Mesenchymal stem cell (in vitro differentiated cells and primary cell): ENCODE data around the gene FBXW5.
A peak's percentile ranks its signal among the peaks of the same experiment; 100 is the strongest.

Experiments used
- DNase-seq: peaks from one replicate; pipeline ENCODE4 v3.0.0-alpha.2; 2013
- H2AFZ ChIP-seq: one replicate; pipeline ENCODE4 v1.6.1; 2013; ENCODE audit warnings: low read depth, mild to moderate bottlenecking, control low read depth, inconsistent platforms, low read length, moderate library complexity
- H2AK5ac ChIP-seq: 2 replicates; pipeline ENCODE4 v1.6.1; 2013; ENCODE audit warnings: low read length, moderate library complexity, mild to moderate bottlenecking, inconsistent platforms; ENCODE audit not compliant: severe bottlenecking
- H2BK120ac ChIP-seq: one replicate; pipeline ENCODE4 v1.6.1; 2013; ENCODE audit warnings: low read depth, mild to moderate bottlenecking, inconsistent platforms, low read length, moderate library complexity
- H2BK12ac ChIP-seq, 2 experiments: one replicate each; pipeline ENCODE4 v1.6.1; 2013; ENCODE audit warnings: inconsistent platforms in 2 of 2, low read length in 2 of 2, mild to moderate bottlenecking in 2 of 2, moderate library complexity in 2 of 2, control low read depth in 1 of 2
- H2BK15ac ChIP-seq: one replicate; pipeline ENCODE4 v1.6.1; 2013; ENCODE audit warnings: mild to moderate bottlenecking, low read depth, inconsistent platforms; ENCODE audit not compliant: poor library complexity, severe bottlenecking
- H2BK5ac ChIP-seq: 2 replicates; pipeline ENCODE4 v1.6.1; 2013; ENCODE audit warnings: low read depth, mild to moderate bottlenecking, low read length, control low read depth, inconsistent platforms; ENCODE audit not compliant: poor library complexity, severe bottlenecking
- H3K14ac ChIP-seq, 2 experiments: one replicate each; pipeline ENCODE4 v1.6.1; 2013; ENCODE audit warnings: inconsistent platforms in 2 of 2, low read length in 2 of 2, control low read depth in 1 of 2, mild to moderate bottlenecking in 1 of 2, moderate library complexity in 1 of 2
- H3K18ac ChIP-seq, 2 experiments: one replicate each; pipeline ENCODE4 v1.6.1; 2013; ENCODE audit warnings: inconsistent platforms in 2 of 2, low read length in 2 of 2, control low read depth in 1 of 2, low read depth in 1 of 2, mild to moderate bottlenecking in 1 of 2
- H3K23ac ChIP-seq, 2 experiments: one replicate each; pipeline ENCODE4 v1.6.1; 2013; ENCODE audit warnings: inconsistent platforms in 2 of 2, low read length in 2 of 2, mild to moderate bottlenecking in 2 of 2, moderate library complexity in 2 of 2, control low read depth in 1 of 2
- H3K27ac ChIP-seq: 2 replicates; pipeline ENCODE4 v1.5.1; 2013; ENCODE audit warnings: mild to moderate bottlenecking, moderate library complexity, low read length, control low read depth, inconsistent platforms; ENCODE audit not compliant: poor library complexity, severe bottlenecking
- H3K27me3 ChIP-seq, 2 experiments: 2 replicates each; pipeline versions ENCODE4 v1.6.1 to v1.7.0; 2013; ENCODE audit warnings: low read length in 2 of 2, mild to moderate bottlenecking in 2 of 2, moderate library complexity in 2 of 2, control low read depth in 1 of 2, inconsistent platforms in 1 of 2; ENCODE audit not compliant: control insufficient read depth in 1 of 2, insufficient read depth in 1 of 2
- H3K36me3 ChIP-seq, 2 experiments: 2 replicates each; pipeline versions ENCODE4 v1.6.1 to v1.7.0; 2013; ENCODE audit warnings: low read length in 2 of 2, control low read depth in 1 of 2, inconsistent platforms in 1 of 2, low read depth in 1 of 2, mild to moderate bottlenecking in 1 of 2; ENCODE audit not compliant: insufficient read depth in 2 of 2, control insufficient read depth in 1 of 2
- H3K4ac ChIP-seq, 2 experiments: one replicate each; pipeline ENCODE4 v1.6.1; 2013; ENCODE audit warnings: inconsistent platforms in 2 of 2, low read length in 2 of 2, mild to moderate bottlenecking in 2 of 2, moderate library complexity in 2 of 2, control low read depth in 1 of 2, low read depth in 1 of 2
- H3K4me1 ChIP-seq: 2 replicates; pipeline ENCODE4 v1.6.1; 2013; ENCODE audit warnings: low read depth, low read length, control low read depth; ENCODE audit not compliant: control insufficient read depth, insufficient read depth
- H3K4me2 ChIP-seq: 2 replicates; pipeline ENCODE4 v1.6.1; 2013; ENCODE audit warnings: low read length, mild to moderate bottlenecking, inconsistent platforms; ENCODE audit not compliant: poor library complexity, severe bottlenecking
- H3K4me3 ChIP-seq, 2 experiments: 2 replicates each; pipeline versions ENCODE4 v1.5.1 to v1.7.0; 2013; ENCODE audit warnings: low read length in 2 of 2, mild to moderate bottlenecking in 2 of 2, control low read depth in 1 of 2, low read depth in 1 of 2; ENCODE audit not compliant: insufficient read depth in 1 of 2
- H3K79me1 ChIP-seq: replicated peaks from 2 replicates; pipeline ENCODE4 v1.6.1; 2013; ENCODE audit warnings: mild to moderate bottlenecking, control low read depth, low read length, inconsistent platforms; ENCODE audit not compliant: poor library complexity, severe bottlenecking
- H3K9ac ChIP-seq: 2 replicates; pipeline ENCODE4 v1.7.0; 2013; ENCODE audit warnings: mild to moderate bottlenecking, low read length, moderate library complexity
- H3K9me3 ChIP-seq: 2 replicates; pipeline ENCODE4 v1.7.0; 2013; ENCODE audit warnings: mild to moderate bottlenecking, low read length; ENCODE audit not compliant: control insufficient read depth
- H4K8ac ChIP-seq: one replicate; pipeline ENCODE4 v1.6.1; 2013; ENCODE audit warnings: inconsistent platforms, mild to moderate bottlenecking, low read length, moderate library complexity
- H4K91ac ChIP-seq: one replicate; pipeline ENCODE4 v1.6.1; 2013; ENCODE audit warnings: mild to moderate bottlenecking, low read length, inconsistent platforms
- WGBS: methylation state at CpG from one replicate; pipeline ENCODE4 v1.1.7; 2013; ENCODE audit warnings: mixed read lengths; 5-methylcytosine and 5-hydroxymethylcytosine counted together

Gene FBXW5

GRCh38 chr9:136927343-136928271 lies 16.9 kb downstream of the FBXW5 start:
- Histone ChIP-seq H2BK12ac (no peak overlapping the region), H3K14ac (no peak overlapping the region), H3K27ac (no peak overlapping the region), H4K91ac (no peak overlapping the region), H3K4ac (no peak overlapping the region), H2AFZ (no peak overlapping the region), H3K23ac (no peak overlapping the region), H3K9me3 (no peaks in the 10 kb centered on the region), H2BK120ac (no peak overlapping the region), H3K9ac (peak overlapping the region; percentile 32), H3K79me1 (peaks cover 11% of the 10 kb centered on the region), H3K27me3 (no peaks in the 10 kb centered on the region), H3K4me3 (no peak overlapping the region), H2BK15ac (no peak overlapping the region), H2AK5ac (no peak overlapping the region), H3K4me2 (no peak overlapping the region), H4K8ac (no peak overlapping the region), H3K18ac (no peak overlapping the region), H3K36me3 (peaks cover 23 to 45% of the 10 kb centered on the region in 2 experiments), H3K4me1 (peaks cover 8% of the 10 kb centered on the region), H2BK5ac (no peak overlapping the region)
- peak; percentile 42 for DNase-seq
- WGBS: 85% methylated on average over 22 of the region's 23 CpGs

GRCh38 chr9:136926749-136927148 lies 17.8 kb downstream of the FBXW5 start:
- no peak overlapping the region for H3K18ac ChIP-seq
- H3K27me3 ChIP-seq: no peaks in the 10 kb centered on the region
- 97% methylated on average over 13 of the region's 13 CpGs for WGBS
- no peak overlapping the region for H3K4me2 ChIP-seq
- H3K14ac ChIP-seq: no peak overlapping the region
- H3K4me3 ChIP-seq: no peak overlapping the region
- no peak overlapping the region for H3K4ac ChIP-seq
- no peak overlapping the region for H4K91ac ChIP-seq
- no peak for DNase-seq
- no peak overlapping the region for H2AK5ac ChIP-seq
- H3K79me1 ChIP-seq: peaks cover 15% of the 10 kb centered on the region
- H2BK5ac ChIP-seq: no peak overlapping the region
- no peak overlapping the region for H2BK120ac ChIP-seq
- no peak overlapping the region for H2AFZ ChIP-seq
- peaks cover 23 to 54% of the 10 kb centered on the region in 2 experiments for H3K36me3 ChIP-seq
- no peak overlapping the region for H3K9ac ChIP-seq
- no peak overlapping the region for H3K27ac ChIP-seq
- H3K9me3 ChIP-seq: no peaks in the 10 kb centered on the region
- no peak overlapping the region for H2BK15ac ChIP-seq
- peaks cover 8% of the 10 kb centered on the region for H3K4me1 ChIP-seq
- H4K8ac ChIP-seq: no peak overlapping the region
- H2BK12ac ChIP-seq: no peak overlapping the region
- H3K23ac ChIP-seq: no peak overlapping the region

- DNase-seq: no peak
- WGBS: 95% methylated on average over 9 of the region's 9 CpGs
These were observed 18.3 kb downstream of the FBXW5 start for GRCh38 chr9:136926154-136926704.

DNA sequence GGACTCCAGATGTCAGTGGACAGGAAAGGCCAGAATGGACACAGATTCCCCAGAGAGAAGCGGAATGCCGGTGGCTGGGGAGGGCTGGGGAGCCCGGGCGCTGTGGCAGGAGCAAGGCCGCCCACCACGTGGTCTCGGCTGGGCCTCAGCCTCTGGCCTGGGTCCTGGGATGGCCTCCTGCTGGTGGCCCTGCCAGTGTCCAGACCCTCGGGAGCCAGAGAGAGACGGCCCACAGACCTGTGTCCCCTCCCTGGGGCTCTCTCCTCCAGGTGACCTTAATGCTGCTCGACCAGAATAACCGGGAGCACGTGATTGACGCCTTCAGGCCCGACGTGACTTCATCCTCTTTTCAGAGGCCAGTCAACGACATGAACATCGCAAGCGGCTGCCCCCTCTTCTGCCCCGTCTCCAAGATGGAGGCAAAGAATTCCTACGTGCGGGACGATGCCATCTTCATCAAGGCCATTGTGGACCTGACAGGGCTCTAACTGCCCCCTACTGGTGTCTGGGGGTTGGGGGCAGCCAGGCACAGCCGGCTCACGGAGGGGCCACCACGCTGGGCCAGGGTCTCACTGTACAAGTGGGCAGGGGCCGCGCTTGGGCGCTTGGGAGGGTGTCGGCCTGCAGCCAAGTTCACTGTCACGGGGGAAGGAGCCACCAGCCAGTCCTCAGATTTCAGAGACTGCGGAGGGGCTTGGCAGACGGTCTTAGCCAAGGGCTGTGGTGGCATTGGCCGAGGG lies 19.0 kb downstream of the FBXW5 start:
- no peak overlapping the region for H3K4me3 ChIP-seq
- DNase-seq: no peak
- no peak overlapping the region for H4K91ac ChIP-seq
- peaks cover 30 to 65% of the 10 kb centered on the region in 2 experiments for H3K36me3 ChIP-seq
- H3K27me3 ChIP-seq: no peaks in the 10 kb centered on the region
- H2BK120ac ChIP-seq: no peak overlapping the region
- peaks cover 8% of the 10 kb centered on the region for H3K4me1 ChIP-seq
- no peak overlapping the region for H2BK5ac ChIP-seq
- 90% methylated on average over 33 of the region's 33 CpGs for WGBS
- no peaks in the 10 kb centered on the region for H3K9me3 ChIP-seq
- H3K4ac ChIP-seq: no peak overlapping the region
- H3K14ac ChIP-seq: no peak overlapping the region
- no peak overlapping the region for H2BK12ac ChIP-seq
- no peak overlapping the region for H4K8ac ChIP-seq
- H2AK5ac ChIP-seq: no peak overlapping the region
- no peak overlapping the region for H3K27ac ChIP-seq
- no peak overlapping the region for H3K9ac ChIP-seq
- H2BK15ac ChIP-seq: no peak overlapping the region
- no peak overlapping the region for H3K23ac ChIP-seq
- peaks cover 20% of the 10 kb centered on the region for H3K79me1 ChIP-seq
- no peak overlapping the region for H3K18ac ChIP-seq
- H3K4me2 ChIP-seq: no peak overlapping the region
- H2AFZ ChIP-seq: no peak overlapping the region

More at GRCh38 chr9:136926154-136926704, 18.3 kb downstream of the FBXW5 start:
- Histone ChIP-seq H3K18ac (no peak overlapping the region), H2BK120ac (no peak overlapping the region), H3K23ac (no peak overlapping the region), H2BK15ac (no peak overlapping the region), H2AFZ (no peak overlapping the region), H2BK12ac (no peak overlapping the region), H3K36me3 (peaks cover 24 to 59% of the 10 kb centered on the region in 2 experiments), H3K79me1 (peaks cover 17% of the 10 kb centered on the region), H3K27ac (no peak overlapping the region), H4K91ac (no peak overlapping the region), H4K8ac (no peak overlapping the region), H3K4ac (no peak overlapping the region), H2AK5ac (no peak overlapping the region), H3K9me3 (no peaks in the 10 kb centered on the region), H3K4me2 (no peak overlapping the region), H2BK5ac (no peak overlapping the region), H3K9ac (no peak overlapping the region), H3K4me3 (no peak overlapping the region), H3K14ac (no peak overlapping the region), H3K4me1 (peaks cover 8% of the 10 kb centered on the region), H3K27me3 (no peaks in the 10 kb centered on the region)
